Esophagus squamous epithelium (tissue), 4 donors: ENCODE results near the gene ANAPC4.

Experiments used
- CTCF ChIP-seq, 6 experiments: fragments of 450-650 bp in 4 of 6; fragments of 200-600 bp in 2 of 6; sonication (generic) in 2 of 6; IDR thresholded peaks; one replicate each; pipeline ENCODE4 v1.5.1; 2016 to 2019; ENCODE audit warnings: antibody characterized with exemption in 6 of 6, mild to moderate bottlenecking in 4 of 6, moderate library complexity in 4 of 6
- POLR2A ChIP-seq, 4 donors: fragments of 450-650 bp; IDR thresholded peaks; one replicate each; pipeline ENCODE4 v1.6.1; 2017; ENCODE audit warnings: antibody characterized with exemption in 4 of 4, mild to moderate bottlenecking in 4 of 4, moderate library complexity in 3 of 4

GRCh38 chr4:25421816-25422525, 44.9 kb downstream of the ANAPC4 start:
- TF ChIP-seq CTCF (IDR thresholded peaks at IDR 0.05) (no peak), POLR2A (IDR thresholded peaks at IDR 0.05) (no peak)
